GM12878 (cell line): ENCODE data around the gene ADPRM. TPM values are rescaled to one million over a fixed set of nuclear protein-coding genes. Genes with fewer than 3 reads are reported as not detected.

Experiments used
- ATAC-seq: fragments of 200-7000 bp; cut with Tn5 transposase; 3 replicates; pipeline ENCODE4 v1.9.1; 2020; ENCODE audit warnings: mild to moderate bottlenecking, moderate library complexity
- BruUV-seq: library from RNA; stranded (reverse); fragments of 400-500 nt; replicated peaks from 2 replicates; lab custom pipeline; 2021; lab: Mats Ljungman, UMichigan
- CTCF ChIA-PET: fragments of 300-600 bp; sonication (Branson Sonifier 250); formaldehyde crosslinking; extraction: SDS; loops from one replicate; lab custom pipeline; 2021; ENCODE audit warnings: inconsistent platforms; lab: Yijun Ruan, JAX
- POLR2A ChIA-PET: fragments of 350-600 bp; formaldehyde crosslinking; extraction: SDS; loops from one replicate; lab custom pipeline; 2021; ENCODE audit warnings: inconsistent platforms; lab: Charles Lee
- RAD21 ChIA-PET: fragments of 300-600 bp; sonication (Branson Sonifier 250); formaldehyde crosslinking; loops from one replicate; lab custom pipeline; 2023; ENCODE audit warnings: antibody characterized with exemption; ENCODE audit not compliant: unreplicated experiment; lab: Charles Lee
- SMC1A ChIA-PET: fragments of 300-600 bp; sonication (Branson Sonifier 250); formaldehyde crosslinking; loops from one replicate; lab custom pipeline; 2023; ENCODE audit not compliant: unreplicated experiment, uncharacterized antibody; lab: Charles Lee
- DNase-seq: peaks from one replicate; pipeline ENCODE4 v3.0.0-alpha.2; 2011; ENCODE audit warnings: low read depth, low spot score
- FAIRE-seq: peaks from 3 replicates; lab custom pipeline; 2011; peaks lifted over from hg19 to GRCh38; lab: Jason Lieb, UNC
- H2AFZ ChIP-seq: 2 replicates; pipeline ENCODE4 v1.6.0; 2011; ENCODE audit warnings: low read depth, low read length, control low read depth; ENCODE audit not compliant: control insufficient read depth
- H3K27ac ChIP-seq: 2 replicates; pipeline ENCODE4 v1.5.1; 2011; ENCODE audit warnings: control low read depth; ENCODE audit not compliant: control insufficient read depth, insufficient read depth
- H3K27me3 ChIP-seq, 2 experiments: replicated peaks in 1 of 2; 2 replicates each; pipeline versions ENCODE4 v1.6.0 to v1.6.1; 2011; ENCODE audit warnings: low read length in 1 of 2; ENCODE audit not compliant: control insufficient read depth in 2 of 2, insufficient read depth in 2 of 2
- H3K36me3 ChIP-seq, 2 experiments: 2 replicates each; pipeline ENCODE4 v1.5.1; 2011; ENCODE audit warnings: low read length in 1 of 2; ENCODE audit not compliant: control insufficient read depth in 2 of 2, insufficient read depth in 2 of 2
- H3K4me1 ChIP-seq: 2 replicates; pipeline ENCODE4 v1.6.1; 2011; ENCODE audit warnings: mild to moderate bottlenecking, low read length, moderate library complexity, mixed read lengths; ENCODE audit not compliant: control insufficient read depth, insufficient read depth
- H3K4me2 ChIP-seq: 2 replicates; pipeline ENCODE4 v1.6.0; 2011; ENCODE audit warnings: control low read depth; ENCODE audit not compliant: control insufficient read depth, insufficient read depth
- H3K4me3 ChIP-seq: fragments of 200-600 bp; sonication (generic); 2 replicates; pipeline ENCODE4 v1.5.1; 2016
- H3K79me2 ChIP-seq: 2 replicates; pipeline ENCODE4 v1.6.0; 2011; ENCODE audit warnings: low read length; ENCODE audit not compliant: control insufficient read depth, insufficient read depth
- H3K9ac ChIP-seq: 2 replicates; pipeline ENCODE4 v1.8.0; 2011; ENCODE audit warnings: low read length, control low read depth, mixed read lengths; ENCODE audit not compliant: control insufficient read depth, insufficient read depth
- H3K9me3 ChIP-seq: replicated peaks from 3 replicates; pipeline ENCODE4 v1.5.1; 2011; ENCODE audit warnings: mild to moderate bottlenecking, low read length; ENCODE audit not compliant: control insufficient read depth, insufficient read depth
- H4K20me1 ChIP-seq: 2 replicates; pipeline ENCODE4 v1.6.0; 2011; ENCODE audit not compliant: control insufficient read depth, insufficient read depth
- BHLHE40 ChIP-seq, 2 experiments: fragments of 450-650 bp in 1 of 2; IDR thresholded peaks; 2 replicates each; pipeline ENCODE4 v1.6.1; 2011 to 2017; ENCODE audit warnings: low read depth in 2 of 2, borderline replicate concordance in 1 of 2, improper control_type of control experiment in 1 of 2, low read length in 1 of 2, mild to moderate bottlenecking in 1 of 2
- MYC ChIP-seq: IDR thresholded peaks from 2 replicates; pipeline ENCODE4 v1.6.1; 2011; ENCODE audit warnings: mild to moderate bottlenecking, low read length, moderate library complexity, inconsistent platforms; ENCODE audit not compliant: insufficient read depth, insufficient replicate concordance, insufficient read length, severe bottlenecking
- RAD21 ChIP-seq: IDR thresholded peaks from 2 replicates; pipeline ENCODE4 v1.6.1; 2011; ENCODE audit warnings: mild to moderate bottlenecking, low read depth, low read length, moderate library complexity; ENCODE audit not compliant: insufficient read depth
- SMAD1 ChIP-seq: fragments of 450-650 bp; IDR thresholded peaks from 2 replicates; pipeline ENCODE4 v1.6.1; 2018; ENCODE audit warnings: mild to moderate bottlenecking, low read depth; ENCODE audit not compliant: partially characterized antibody
- SMC3 ChIP-seq: IDR thresholded peaks from 2 replicates; pipeline ENCODE4 v1.6.1; 2011; ENCODE audit warnings: low read length, improper control_type of control experiment, borderline replicate concordance
- STAT3 ChIP-seq: IDR thresholded peaks from 2 replicates; pipeline ENCODE4 v1.6.1; 2011; ENCODE audit warnings: low read depth, low read length, improper control_type of control experiment
- TCF12 ChIP-seq: IDR thresholded peaks from 2 replicates; pipeline ENCODE4 v1.6.1; 2011; ENCODE audit warnings: low read depth, mild to moderate bottlenecking, low read length
- WGBS: methylation state at CpG from one replicate; pipeline ENCODE4 v1.1.6; 2016; ENCODE audit warnings: low lambda C conversion rate; ENCODE audit not compliant: insufficient replicate concordance, insufficient coverage; ENCODE audit errors: missing lambda C conversion rate; 5-methylcytosine and 5-hydroxymethylcytosine counted together
- in situ Hi-C: fragments of 300-500 bp; cut with MboI; formaldehyde crosslinking; loops from 9 replicates; pipeline ENCODE4 v1.14.3; 2018; ENCODE audit warnings: mixed read lengths
- intact Hi-C: fragments of 100-400 bp; cut with micrococcal nuclease; formaldehyde crosslinking; loops from one replicate; pipeline ENCODE4 v1.14.2; 2022; ENCODE audit not compliant: unreplicated experiment
- polyA plus RNA-seq, 11 experiments: library from polyadenylated mRNA; depleted of rRNA in 4 of 11; unstranded in 6 of 11; stranded (reverse) in 5 of 11; fragments of >200 nt; fragmentation: Nextera tagmentation in 4 of 11; fragmentation: Illumina TruSeq in 1 of 11; extraction: Ambion mirVana in 4 of 11; extraction: Trizol in 1 of 11; gene quantifications; 1 replicate in 1 of 11; 2 replicates in 10 of 11; pipeline versions ENCODE4 v1.2.1 to v1.2.3, GENCODE V29; 2011 to 2016; ENCODE audit warnings: inconsistent platforms in 2 of 11, missing spikeins in 2 of 11, low read depth in 1 of 11
- total RNA-seq, 4 experiments: library from RNA; depleted of rRNA in 3 of 4; stranded (reverse); fragments of >200 nt in 3 of 4; fragmentation: Illumina TruSeq in 1 of 4; extraction: Trizol in 1 of 4; gene quantifications; 2 replicates each; pipeline versions ENCODE4 v1.2.1 to v1.2.3, GENCODE V29; 2013 to 2021
- TF ChIP-seq, protein P1 (sequence below): fragments of 450-650 bp; IDR thresholded peaks from 2 replicates; pipeline ENCODE4 v1.6.1; 2018; ENCODE audit warnings: borderline replicate concordance, mild to moderate bottlenecking; ENCODE audit not compliant: partially characterized antibody
- TF ChIP-seq, protein P2 (sequence below): IDR thresholded peaks from 2 replicates; pipeline ENCODE4 v1.6.1; 2011; ENCODE audit warnings: borderline replicate concordance, low read depth, mild to moderate bottlenecking, moderate library complexity, mixed read lengths, low read length; ENCODE audit not compliant: insufficient read depth; ENCODE audit errors: extremely low read length
- TF ChIP-seq, protein P3 (sequence below): fragments of 450-650 bp; IDR thresholded peaks from 2 replicates; pipeline ENCODE4 v1.6.1; 2016; ENCODE audit warnings: mild to moderate bottlenecking

The ADPRM gene
- total and polyA plus RNA-seq, 10 of the 15 experiments (the other 5 are each of a cell fraction or from before 2014, with no cell fraction given), result 7.1 to 18.4 (median 8.8) TPM

DNA sequence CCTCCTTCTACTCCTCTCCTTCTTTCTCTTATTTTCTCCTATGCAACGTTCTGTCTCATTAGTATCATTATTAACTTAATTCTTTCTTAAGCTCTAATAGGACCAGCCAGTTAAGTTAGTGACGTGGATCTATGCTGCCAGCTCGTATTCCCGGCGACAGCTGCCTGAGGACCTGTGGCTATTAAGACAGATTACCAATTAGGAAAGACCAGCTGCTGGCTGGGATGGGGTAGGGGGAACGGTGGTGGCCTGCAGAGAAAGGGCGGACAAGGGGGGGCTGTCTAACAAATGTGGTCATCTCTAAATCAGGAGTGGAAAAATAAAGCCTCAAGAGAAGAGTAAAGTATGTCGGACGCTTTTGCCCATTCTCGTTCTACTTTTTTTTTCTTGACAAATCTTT lies 39.5 kb upstream of the ADPRM start (continued):
- TF ChIP-seq, protein P1, sequence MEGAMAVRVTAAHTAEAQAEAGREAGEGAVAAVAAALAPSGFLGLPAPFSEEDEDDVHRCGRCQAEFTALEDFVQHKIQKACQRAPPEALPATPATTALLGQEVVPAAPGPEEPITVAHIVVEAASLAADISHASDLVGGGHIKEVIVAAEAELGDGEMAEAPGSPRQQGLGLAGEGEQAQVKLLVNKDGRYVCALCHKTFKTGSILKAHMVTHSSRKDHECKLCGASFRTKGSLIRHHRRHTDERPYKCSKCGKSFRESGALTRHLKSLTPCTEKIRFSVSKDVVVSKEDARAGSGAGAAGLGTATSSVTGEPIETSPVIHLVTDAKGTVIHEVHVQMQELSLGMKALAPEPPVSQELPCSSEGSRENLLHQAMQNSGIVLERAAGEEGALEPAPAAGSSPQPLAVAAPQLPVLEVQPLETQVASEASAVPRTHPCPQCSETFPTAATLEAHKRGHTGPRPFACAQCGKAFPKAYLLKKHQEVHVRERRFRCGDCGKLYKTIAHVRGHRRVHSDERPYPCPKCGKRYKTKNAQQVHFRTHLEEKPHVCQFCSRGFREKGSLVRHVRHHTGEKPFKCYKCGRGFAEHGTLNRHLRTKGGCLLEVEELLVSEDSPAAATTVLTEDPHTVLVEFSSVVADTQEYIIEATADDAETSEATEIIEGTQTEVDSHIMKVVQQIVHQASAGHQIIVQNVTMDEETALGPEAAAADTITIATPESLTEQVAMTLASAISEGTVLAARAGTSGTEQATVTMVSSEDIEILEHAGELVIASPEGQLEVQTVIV, result no peak
- TF ChIP-seq MYC (no peak), STAT3 (no peak), TCF12 (no peak), SMAD1 (no peak), BHLHE40 (IDR thresholded peaks at IDR 0.05; ENCODE audit: borderline replicate concordance in 1 of 2, low read depth in 2 of 2, low read length in 1 of 2) (no peak), RAD21 (no peak), SMC3 (no peak)
- TF ChIP-seq, protein P2, sequence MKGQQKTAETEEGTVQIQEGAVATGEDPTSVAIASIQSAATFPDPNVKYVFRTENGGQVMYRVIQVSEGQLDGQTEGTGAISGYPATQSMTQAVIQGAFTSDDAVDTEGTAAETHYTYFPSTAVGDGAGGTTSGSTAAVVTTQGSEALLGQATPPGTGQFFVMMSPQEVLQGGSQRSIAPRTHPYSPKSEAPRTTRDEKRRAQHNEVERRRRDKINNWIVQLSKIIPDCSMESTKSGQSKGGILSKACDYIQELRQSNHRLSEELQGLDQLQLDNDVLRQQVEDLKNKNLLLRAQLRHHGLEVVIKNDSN, result no peak

DNA sequence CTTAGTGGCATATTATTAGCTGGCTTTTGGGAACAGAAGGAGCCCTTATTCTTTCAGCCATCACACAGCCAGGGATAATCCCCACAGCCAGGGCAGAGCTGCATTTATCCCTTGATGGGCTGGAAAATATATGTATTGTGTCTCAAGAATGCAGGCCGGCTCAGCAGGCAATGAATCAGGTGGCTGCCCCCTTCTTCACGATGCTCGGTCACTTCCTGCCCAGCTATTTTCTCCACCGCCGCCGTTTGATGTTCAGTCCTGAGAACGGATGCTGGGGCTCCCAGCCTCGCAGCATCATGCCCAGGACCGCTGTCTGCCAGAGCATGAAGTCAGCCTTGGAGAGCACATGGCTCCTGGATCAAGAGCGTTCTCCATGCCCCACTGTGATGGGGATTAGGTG lies 36.0 kb upstream of the ADPRM start:
- in situ Hi-C loops (no loop called here), intact Hi-C loops (no loop called here)
- Histone ChIP-seq H3K79me2 (no peaks in the 10 kb centered on the region), H3K9me3 (no peaks in the 10 kb centered on the region), H3K27ac (no peak overlapping the region), H3K4me1 (no peaks in the 10 kb centered on the region), H3K9ac (no peak overlapping the region), H3K4me3 (no peak overlapping the region), H2AFZ (no peak overlapping the region), H4K20me1 (no peaks in the 10 kb centered on the region), H3K27me3 (no peaks in the 10 kb centered on the region), H3K4me2 (no peak overlapping the region), H3K36me3 (no peaks in the 10 kb centered on the region)
- ChIA-PET CTCF (interaction anchor here (1.3 to 1.4 kb wide), 2 partner anchors 30 to 45 kb away, joined by 3 to 4 read pairs; no protein-coding TSS in a partner anchor), POLR2A (interaction anchor here (0.6 kb wide), 1 partner anchor 1929 kb away, joined by 4 read pairs; no protein-coding TSS in a partner anchor), SMC1A (interaction anchor here (0.6 to 0.8 kb wide), 3 partner anchors 9 to 15 kb away, joined by 3 read pairs; no protein-coding TSS in a partner anchor), RAD21 (no interaction called here)
- ATAC-seq (no peak), FAIRE-seq (no peak), DNase-seq (no peak)
- no TSS peak for BruUV-seq
- 98% methylated on average over 10 of the region's 10 CpGs for WGBS
- TF ChIP-seq, protein P3, sequence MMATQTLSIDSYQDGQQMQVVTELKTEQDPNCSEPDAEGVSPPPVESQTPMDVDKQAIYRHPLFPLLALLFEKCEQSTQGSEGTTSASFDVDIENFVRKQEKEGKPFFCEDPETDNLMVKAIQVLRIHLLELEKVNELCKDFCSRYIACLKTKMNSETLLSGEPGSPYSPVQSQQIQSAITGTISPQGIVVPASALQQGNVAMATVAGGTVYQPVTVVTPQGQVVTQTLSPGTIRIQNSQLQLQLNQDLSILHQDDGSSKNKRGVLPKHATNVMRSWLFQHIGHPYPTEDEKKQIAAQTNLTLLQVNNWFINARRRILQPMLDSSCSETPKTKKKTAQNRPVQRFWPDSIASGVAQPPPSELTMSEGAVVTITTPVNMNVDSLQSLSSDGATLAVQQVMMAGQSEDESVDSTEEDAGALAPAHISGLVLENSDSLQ, result no peak
